Measurements from ENCODE around the gene PIP4K2A. TPM values are rescaled to one million over a fixed set of nuclear protein-coding genes. Genes with fewer than 3 reads are reported as not detected.

Gene PIP4K2A
- total RNA-seq, 1 donor from 2014 or later = 67.6 TPM

DNA sequence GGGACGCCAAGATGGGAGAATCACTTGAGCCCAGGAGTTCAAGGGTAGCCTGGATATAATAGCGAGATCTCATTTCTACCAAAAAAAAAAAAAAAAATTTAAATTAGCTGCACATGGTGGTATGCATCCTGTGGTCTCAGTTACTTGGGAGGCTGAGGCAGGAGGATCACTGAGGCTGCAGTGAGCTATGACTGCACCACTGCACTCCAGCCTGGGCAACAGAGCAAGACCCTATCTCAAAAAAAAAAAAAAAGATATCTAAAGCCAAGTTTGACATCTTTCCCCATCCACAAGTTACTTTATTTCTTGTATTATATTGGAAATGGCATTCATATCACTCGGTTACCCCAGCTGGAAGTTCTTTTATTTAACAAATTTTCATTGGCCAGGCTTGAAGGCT, 3.4 kb upstream of the PIP4K2A start:
- no peaks in the 10 kb centered on the region for H3K36me3 ChIP-seq

DNA sequence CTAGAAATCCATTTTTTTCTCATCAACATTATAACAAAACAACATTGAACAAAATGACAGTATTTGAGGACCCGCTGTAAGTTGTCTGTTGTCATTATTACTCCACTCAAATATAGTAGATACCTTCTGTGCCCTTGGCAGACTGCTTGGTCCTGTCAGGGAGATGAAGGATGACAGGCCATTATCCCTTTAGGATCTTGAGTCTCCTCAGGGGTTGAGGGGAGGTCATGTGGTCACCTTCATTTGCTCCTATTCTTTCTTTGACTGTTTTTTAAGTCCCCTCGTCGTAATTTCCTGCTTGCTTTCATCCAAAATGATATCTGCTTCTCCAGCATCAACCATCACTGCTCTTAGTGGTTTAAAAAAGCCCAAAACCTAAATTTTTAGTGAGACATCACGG, 2.6 kb upstream of the PIP4K2A start:
- Histone ChIP-seq H3K4me3 (no peak overlapping the region), H3K36me3 (no peaks in the 10 kb centered on the region), H3K27me3 (ENCODE audit: low read depth) (no peaks in the 10 kb centered on the region), H3K9me3 (no peaks in the 10 kb centered on the region), H3K4me1 (peaks cover 13% of the 10 kb centered on the region), H3K27ac (no peak overlapping the region)
- intact Hi-C loops (cut with DNase I) = no loop called here
- no peak for ATAC-seq
- no peak for DNase-seq
- TF ChIP-seq, protein P1, sequence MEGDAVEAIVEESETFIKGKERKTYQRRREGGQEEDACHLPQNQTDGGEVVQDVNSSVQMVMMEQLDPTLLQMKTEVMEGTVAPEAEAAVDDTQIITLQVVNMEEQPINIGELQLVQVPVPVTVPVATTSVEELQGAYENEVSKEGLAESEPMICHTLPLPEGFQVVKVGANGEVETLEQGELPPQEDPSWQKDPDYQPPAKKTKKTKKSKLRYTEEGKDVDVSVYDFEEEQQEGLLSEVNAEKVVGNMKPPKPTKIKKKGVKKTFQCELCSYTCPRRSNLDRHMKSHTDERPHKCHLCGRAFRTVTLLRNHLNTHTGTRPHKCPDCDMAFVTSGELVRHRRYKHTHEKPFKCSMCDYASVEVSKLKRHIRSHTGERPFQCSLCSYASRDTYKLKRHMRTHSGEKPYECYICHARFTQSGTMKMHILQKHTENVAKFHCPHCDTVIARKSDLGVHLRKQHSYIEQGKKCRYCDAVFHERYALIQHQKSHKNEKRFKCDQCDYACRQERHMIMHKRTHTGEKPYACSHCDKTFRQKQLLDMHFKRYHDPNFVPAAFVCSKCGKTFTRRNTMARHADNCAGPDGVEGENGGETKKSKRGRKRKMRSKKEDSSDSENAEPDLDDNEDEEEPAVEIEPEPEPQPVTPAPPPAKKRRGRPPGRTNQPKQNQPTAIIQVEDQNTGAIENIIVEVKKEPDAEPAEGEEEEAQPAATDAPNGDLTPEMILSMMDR (IDR thresholded peaks at IDR 0.05) = no peak

More for the DNA sequence above, 3.4 kb upstream of the PIP4K2A start:
- no peak for ATAC-seq
- intact Hi-C loops (cut with DNase I) = no loop called here
- Histone ChIP-seq H3K4me3 (no peak overlapping the region), H3K9me3 (no peaks in the 10 kb centered on the region), H3K27me3 (ENCODE audit: low read depth) (no peaks in the 10 kb centered on the region), H3K27ac (no peak overlapping the region), H3K4me1 (peaks cover 6% of the 10 kb centered on the region)
- TF ChIP-seq, protein P1 (IDR thresholded peaks at IDR 0.05) = no peak
- no peak for DNase-seq

DNA sequence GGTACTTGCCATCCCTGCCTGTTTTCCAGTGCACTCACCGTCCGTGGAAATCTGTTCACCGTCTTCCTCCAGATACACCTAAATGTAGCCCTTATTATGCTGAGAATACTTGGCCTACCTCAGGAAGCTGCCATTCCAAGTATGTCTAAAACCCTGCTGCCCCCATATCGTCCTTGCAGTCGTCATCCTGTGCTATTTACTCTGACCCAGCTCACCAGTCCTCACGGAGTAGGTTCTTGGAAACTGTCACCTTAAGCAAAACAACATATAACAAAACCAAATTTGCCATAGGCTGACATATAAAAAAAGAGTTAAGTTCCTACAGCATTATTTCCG, 880 bp upstream of the PIP4K2A start:
- Histone ChIP-seq H3K36me3 (no peaks in the 10 kb centered on the region), H3K27ac (peak overlapping the region; percentile 87), H3K27me3 (ENCODE audit: low read depth) (no peaks in the 10 kb centered on the region), H3K4me1 (peaks cover 29% of the 10 kb centered on the region), H3K4me3 (no peak overlapping the region), H3K9me3 (no peaks in the 10 kb centered on the region)
- intact Hi-C loops (cut with DNase I) = no loop called here
- no peak for DNase-seq
- TF ChIP-seq, protein P1 (IDR thresholded peaks at IDR 0.05) = no peak
- no peak for ATAC-seq

DNA sequence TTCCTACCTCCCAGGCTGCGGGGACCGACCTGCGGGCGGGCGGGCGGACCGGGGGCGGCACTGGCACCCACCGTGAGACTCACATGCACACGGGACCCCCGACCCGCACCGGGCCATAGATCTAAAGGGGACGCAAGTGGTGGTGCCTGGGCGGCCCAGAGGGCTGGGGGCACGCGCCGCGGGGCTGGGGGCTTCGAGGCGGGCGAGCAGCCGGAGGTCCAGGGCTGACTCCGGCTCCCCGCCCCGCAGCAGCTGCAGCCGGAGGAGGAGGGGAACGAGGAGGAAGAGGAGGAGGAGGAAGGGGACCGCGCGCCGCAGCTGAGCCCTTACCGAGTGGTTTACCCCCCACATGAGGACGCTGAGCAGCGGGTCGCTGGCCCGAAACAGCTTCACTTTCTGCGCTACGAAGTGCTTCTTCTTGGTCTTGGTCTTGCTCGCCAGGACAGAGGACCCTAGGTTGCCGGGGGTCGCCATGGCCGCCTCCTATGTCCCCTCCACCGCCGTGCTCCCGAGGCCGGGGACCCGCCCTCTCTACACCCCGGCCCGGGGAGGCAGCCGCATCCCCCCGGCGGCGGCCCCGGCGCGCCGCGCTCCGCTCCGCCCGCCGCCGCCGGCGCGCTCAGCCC, 412 bp downstream of the PIP4K2A start:
- Histone ChIP-seq H3K36me3 (no peaks in the 10 kb centered on the region), H3K9me3 (no peaks in the 10 kb centered on the region), H3K27ac (peak overlapping the region; percentile 89), H3K27me3 (ENCODE audit: low read depth) (no peaks in the 10 kb centered on the region), H3K4me1 (peaks cover 34% of the 10 kb centered on the region), H3K4me3 (peak overlapping the region; percentile 91)
- intact Hi-C loops (cut with DNase I) = no loop called here
- peak; percentile 39 to 55 for ATAC-seq
- DNase-seq = peak; percentile 63
- TF ChIP-seq, protein P1 (IDR thresholded peaks at IDR 0.05) = no peak

DNA sequence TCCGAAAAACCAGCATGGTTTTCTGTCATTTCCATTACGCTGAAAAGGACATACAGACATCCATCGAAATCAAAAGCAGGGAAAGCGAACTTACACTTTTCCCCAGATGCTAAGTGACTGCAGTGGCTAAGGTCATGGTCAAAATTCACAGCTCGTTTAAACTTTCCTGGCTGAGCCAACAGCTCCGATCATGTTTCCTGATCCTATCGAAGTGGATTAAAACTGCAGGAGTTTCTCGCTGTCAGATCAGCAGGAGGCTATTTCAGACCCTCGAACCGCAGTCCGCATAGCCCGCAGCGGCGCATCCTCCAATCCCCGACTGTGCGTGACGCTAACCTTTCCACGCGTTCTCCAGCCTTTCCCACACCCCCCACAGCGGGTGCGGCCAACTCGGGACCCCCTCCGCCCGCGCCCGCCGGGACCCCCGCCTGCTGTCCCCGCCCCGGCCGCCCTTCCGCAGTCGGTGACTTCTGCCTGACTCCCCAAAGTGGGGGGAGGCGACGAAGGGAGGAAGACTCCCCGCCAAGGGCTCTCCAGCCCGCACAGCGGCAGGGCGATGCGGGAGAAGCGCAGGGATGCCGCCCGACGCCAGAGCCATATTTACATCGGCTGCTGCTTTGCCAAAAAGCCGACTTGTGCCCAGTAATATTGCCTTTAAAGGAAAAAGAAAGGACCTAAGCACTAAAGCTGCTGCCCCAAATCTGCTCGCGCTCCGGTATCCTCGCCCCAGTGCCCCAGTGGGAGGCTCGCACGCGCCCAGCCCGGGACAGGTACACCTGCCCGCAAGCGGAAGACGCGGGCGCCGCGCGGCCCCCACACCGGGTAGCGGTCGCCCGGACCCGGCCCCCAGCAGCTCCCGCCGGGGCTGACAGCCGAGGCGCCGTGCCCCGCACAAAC, 1.2 kb downstream of the PIP4K2A start:
- no peaks in the 10 kb centered on the region for H3K27me3 ChIP-seq (ENCODE audit: low read depth)
- H3K36me3 ChIP-seq = no peaks in the 10 kb centered on the region
- intact Hi-C loops (cut with DNase I) = no loop called here
- H3K4me3 ChIP-seq = peak overlapping the region; percentile 91
- no peaks in the 10 kb centered on the region for H3K9me3 ChIP-seq
- ATAC-seq (peak; percentile 59 to 63), DNase-seq (peak; percentile 65)
- peaks cover 34% of the 10 kb centered on the region for H3K4me1 ChIP-seq
- peak overlapping the region; percentile 89 for H3K27ac ChIP-seq
- TF ChIP-seq, protein P1 (IDR thresholded peaks at IDR 0.05) = no peak

Data from lower lobe of right lung (tissue), 2 donors.